Suppressor macrophage treated with lipopolysaccharide for 4 hours (primary cell): ENCODE data around the gene CSNK2A1.
A peak's percentile ranks its signal among the peaks of the same experiment; 100 is the strongest.

Experiments
- DNase-seq: peaks from one replicate; pipeline ENCODE4 v3.0.0-alpha.2; 2020

CSNK2A1 gene

GRCh38 chr20:427849-428657 is 115.5 kb downstream of the CSNK2A1 start:
- DNase-seq: no peak

- no peak for DNase-seq
These were observed 116.2 kb downstream of the CSNK2A1 start for GRCh38 chr20:427401-427800.

GRCh38 chr20:426566-426965 is 117.0 kb downstream of the CSNK2A1 start:
- DNase-seq: peak; percentile 47
